Transverse colon (tissue), 4 donors: ENCODE measurements around the gene SHISA3. TPM values are rescaled to one million over a fixed set of nuclear protein-coding genes. Genes with fewer than 3 reads are reported as not detected.

Source experiments
- DNase-seq: peaks from one replicate; pipeline ENCODE4 v3.0.0-alpha.2; 2019
- H3K27ac ChIP-seq, 4 donors: fragments of 200-600 bp; sonication (generic); 2 replicates each; pipeline ENCODE4 v1.5.1; 2016 to 2018; ENCODE audit warnings: inconsistent platforms in 4 of 4
- H3K27me3 ChIP-seq: fragments of 200-600 bp; sonication (generic); 2 replicates; pipeline ENCODE4 v1.5.1; 2017; ENCODE audit warnings: inconsistent platforms
- H3K36me3 ChIP-seq, 4 donors: fragments of 200-600 bp; sonication (generic); 2 replicates each; pipeline ENCODE4 v1.5.1; 2017 to 2019; ENCODE audit warnings: inconsistent platforms in 4 of 4
- H3K4me1 ChIP-seq, 4 donors: fragments of 200-600 bp; sonication (generic); 2 replicates each; pipeline ENCODE4 v1.5.1; 2017 to 2020; ENCODE audit warnings: inconsistent platforms in 4 of 4
- H3K4me3 ChIP-seq, 4 donors: fragments of 200-600 bp; sonication (generic); 1 replicate in 1 of 4; 2 replicates in 3 of 4; pipeline versions ENCODE4 v1.5.1 to v1.6.1; 2017 to 2019; ENCODE audit warnings: inconsistent platforms in 4 of 4
- H3K9me3 ChIP-seq, 2 donors: fragments of 200-600 bp; sonication (generic); 2 replicates each; pipeline ENCODE4 v1.5.1; 2017 to 2019; ENCODE audit warnings: inconsistent platforms in 2 of 2
- CTCF ChIP-seq, 5 experiments: fragments of 200-600 bp in 3 of 5; fragments of 450-650 bp in 2 of 5; sonication (generic) in 3 of 5; IDR thresholded peaks; 1 replicate in 2 of 5; 2 replicates in 3 of 5; pipeline ENCODE4 v1.5.1; 2016 to 2017; ENCODE audit warnings: antibody characterized with exemption in 5 of 5, inconsistent platforms in 3 of 5, mild to moderate bottlenecking in 2 of 5, moderate library complexity in 1 of 5
- EP300 ChIP-seq: sonication (generic); formaldehyde crosslinking; IDR thresholded peaks from one replicate; pipeline ENCODE4 v1.6.1; 2017; ENCODE audit warnings: antibody characterized with exemption, low read depth
- POLR2A ChIP-seq: fragments of 450-650 bp; IDR thresholded peaks from one replicate; pipeline ENCODE4 v1.6.1; 2016; ENCODE audit warnings: antibody characterized with exemption, mild to moderate bottlenecking, moderate library complexity
- POLR2AphosphoS5 ChIP-seq, 3 donors: sonication (generic); formaldehyde crosslinking; IDR thresholded peaks; one replicate each; pipeline ENCODE4 v1.6.1; 2016; ENCODE audit warnings: antibody characterized with exemption in 3 of 3
- WGBS, 2 donors: methylation state at CpG; one replicate each; pipeline ENCODE4 v1.1.5; 2018; ENCODE audit warnings: low coverage in 1 of 2; 5-methylcytosine and 5-hydroxymethylcytosine counted together
- in situ Hi-C, 4 donors: fragments of 200-750 bp; cut with MboI; loops; one replicate each; pipeline versions ENCODE4 v1.15.0 to v1.15.1; 2017; ENCODE audit warnings: low sequenced_read_pairs in 3 of 4, low pct_ligation_motif_present in 1 of 4, low pct_unique_long_range_greater_than_20kb in 1 of 4
- intact Hi-C: fragments of 100-400 bp; cut with DNase I; formaldehyde crosslinking; loops from one replicate; pipeline ENCODE4 v1.15.1; 2023; ENCODE audit warnings: low total_unique reads
- total RNA-seq, 4 donors: library from RNA; depleted of rRNA; stranded (reverse); fragments of >200 nt; gene quantifications; one replicate each; pipeline ENCODE4 v1.1.0, GENCODE V29; 2016

SHISA3 gene
- total RNA-seq, 4 donors from 2014 or later, result 1.1 to 1.7 (median 1.6) TPM; not detected in 1

GRCh38 chr4:42391355-42391664 lies 6.0 kb upstream of the SHISA3 start:
- 72 to 74% methylated on average over 2 of the region's 2 CpGs for WGBS, 2 donors
- TF ChIP-seq POLR2AphosphoS5 (IDR thresholded peaks at IDR 0.05), result no peak
- TF ChIP-seq EP300, result no peak
- no peak for TF ChIP-seq CTCF (IDR thresholded peaks at IDR 0.05)
- TF ChIP-seq POLR2A, result no peak
- Histone ChIP-seq H3K27ac (no peak overlapping the region), H3K36me3 (no peaks in the 10 kb centered on the region), H3K4me3 (no peak overlapping the region), H3K27me3 (peaks cover 24% of the 10 kb centered on the region), H3K9me3 (no peaks in the 10 kb centered on the region), H3K4me1 (peaks cover 0 to 1% (median 0%) of the 10 kb centered on the region in 4 donors)
- in situ Hi-C loops (no loop called here), intact Hi-C loops (no loop called here)
- no peak for DNase-seq

DNA sequence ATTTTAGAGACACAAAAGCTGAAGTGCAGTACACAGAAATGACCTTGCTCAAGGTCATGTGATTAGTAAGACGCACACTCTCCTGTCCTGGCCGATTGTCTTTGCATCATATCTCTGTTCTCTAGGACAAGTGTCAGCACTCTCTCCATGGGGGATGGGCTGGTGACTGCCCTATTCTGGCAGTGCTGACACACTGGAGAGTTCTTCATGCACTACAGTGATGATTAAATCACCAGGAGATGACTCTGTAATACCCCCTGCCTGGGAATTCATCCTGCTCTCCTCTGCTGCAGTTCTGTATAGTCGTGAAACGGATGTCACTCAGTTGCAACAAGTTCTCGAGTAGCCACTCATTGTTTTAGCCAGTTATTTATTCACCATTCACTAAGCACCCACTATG lies 5.3 kb upstream of the SHISA3 start:
- intact Hi-C loops (no loop called here), in situ Hi-C loops (no loop called here)
- Histone ChIP-seq H3K27ac (no peak overlapping the region), H3K27me3 (peaks cover 30% of the 10 kb centered on the region), H3K4me1 (peaks cover 0 to 8% (median 6%) of the 10 kb centered on the region in 4 donors), H3K4me3 (no peak overlapping the region), H3K9me3 (no peaks in the 10 kb centered on the region), H3K36me3 (no peaks in the 10 kb centered on the region)
- DNase-seq, result no peak
- TF ChIP-seq POLR2AphosphoS5 (IDR thresholded peaks at IDR 0.05) (no peak), CTCF (IDR thresholded peaks at IDR 0.05) (no peak), EP300 (no peak)
- WGBS, 2 donors, result 79 to 80% methylated on average over 3 to 5 of the region's 5 CpGs

DNA sequence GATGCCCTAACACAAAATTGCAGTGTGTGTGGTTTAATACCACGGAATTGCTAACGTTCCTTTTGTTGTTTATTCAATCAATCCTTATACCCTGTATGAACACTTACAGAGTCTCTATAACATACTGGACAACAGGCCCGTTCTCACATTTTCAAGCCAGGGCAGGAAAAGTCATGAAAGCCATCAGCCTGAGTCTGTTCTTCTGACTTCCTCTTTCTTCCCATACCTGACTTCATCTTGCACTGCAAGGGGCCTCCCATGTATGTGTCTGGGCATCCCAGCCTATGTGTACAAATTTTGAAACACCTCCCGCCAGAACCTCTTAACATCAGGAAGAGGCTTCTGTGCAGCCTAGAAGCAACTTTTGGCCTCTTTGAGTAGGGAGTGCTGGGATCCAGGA lies 4.9 kb upstream of the SHISA3 start:
- Histone ChIP-seq H3K27me3 (peaks cover 35% of the 10 kb centered on the region), H3K4me1 (peaks cover 0 to 12% (median 10%) of the 10 kb centered on the region in 4 donors), H3K4me3 (no peak overlapping the region), H3K9me3 (no peaks in the 10 kb centered on the region), H3K27ac (no peak overlapping the region), H3K36me3 (no peaks in the 10 kb centered on the region)
- no peak for DNase-seq
- in situ Hi-C loops (no loop called here), intact Hi-C loops (no loop called here)
- 85 to 89% methylated on average over 3 to 4 of the region's 4 CpGs for WGBS, 2 donors
- TF ChIP-seq POLR2A (no peak), EP300 (no peak), CTCF (IDR thresholded peaks at IDR 0.05) (no peak), POLR2AphosphoS5 (IDR thresholded peaks at IDR 0.05) (no peak)

GRCh38 chr4:42395595-42395994 lies 1.7 kb upstream of the SHISA3 start:
- in situ Hi-C loops, result no loop called here

More at GRCh38 chr4:42395595-42395994, 1.7 kb upstream of the SHISA3 start:
- DNase-seq, result no peak
- 87 to 88% methylated on average over 1 of the region's 1 CpG for WGBS, 2 donors
- TF ChIP-seq POLR2A (no peak), CTCF (IDR thresholded peaks at IDR 0.05) (no peak), POLR2AphosphoS5 (IDR thresholded peaks at IDR 0.05) (no peak), EP300 (no peak)
- Histone ChIP-seq H3K9me3 (no peaks in the 10 kb centered on the region), H3K4me1 (peaks cover 3 to 31% (median 28%) of the 10 kb centered on the region in 4 donors), H3K4me3 (no peak overlapping the region), H3K27me3 (peaks cover 67% of the 10 kb centered on the region), H3K27ac (no peak overlapping the region), H3K36me3 (no peaks in the 10 kb centered on the region)
- intact Hi-C loops, result no loop called here
